Mucosa of descending colon (tissue), 3 donors: ENCODE results near the gene ATP13A4. TPM values are rescaled to one million over a fixed set of nuclear protein-coding genes. Genes with fewer than 3 reads are reported as not detected.

ENCODE experiments used
- ATAC-seq: fragments of 200-7000 bp; cut with Tn5 transposase; one replicate; pipeline ENCODE4 v1.9.1; 2020; ENCODE audit warnings: mild to moderate bottlenecking, moderate library complexity
- DNase-seq, 3 donors: peaks; one replicate each; pipeline ENCODE4 v3.0.0-alpha.2; 2020
- H3K36me3 ChIP-seq: fragments of 200-600 bp; one replicate; pipeline ENCODE4 v1.8.0; 2021; ENCODE audit warnings: low read depth, mild to moderate bottlenecking
- H3K4me1 ChIP-seq: fragments of 200-600 bp; one replicate; pipeline ENCODE4 v1.8.0; 2021; ENCODE audit warnings: low read depth, mild to moderate bottlenecking
- H3K4me3 ChIP-seq: fragments of 200-600 bp; one replicate; pipeline ENCODE4 v1.8.0; 2021; ENCODE audit warnings: mild to moderate bottlenecking
- H3K9me3 ChIP-seq: fragments of 200-600 bp; one replicate; pipeline ENCODE4 v1.8.0; 2021; ENCODE audit warnings: mild to moderate bottlenecking
- CTCF ChIP-seq: fragments of 200-600 bp; IDR thresholded peaks from one replicate; pipeline ENCODE4 v1.8.0; 2022; ENCODE audit warnings: antibody characterized with exemption, mild to moderate bottlenecking
- intact Hi-C, 2 donors: fragments of 100-400 bp; cut with DNase I in 1 of 2; cut with micrococcal nuclease in 1 of 2; formaldehyde crosslinking; loops; one replicate each; pipeline versions ENCODE4 v1.11.0 to v1.11.1; 2022; cut with DNase I, micrococcal nuclease
- total RNA-seq, 3 donors: library from RNA; stranded (reverse); fragmentation: NEBNext Ultra II Directional in 2 of 3; extraction: Animal tissue kit (Norgen Biotek cat#: 25700) in 2 of 3; gene quantifications; one replicate each; pipeline versions ENCODE4 v1.2.1 to v1.2.4, GENCODE V29; 2021 to 2023
- donor health status: DM: no; HTN: no; CAD: no; lungs with moderate emphysema.
- donor health status: DM: no; HTN: no; CAD: no.
- donor health status: DM: no; HTN: yes; CAD: no.

The ATP13A4 gene
- total RNA-seq, 3 donors from 2014 or later: 7.3 to 33.6 (median 19.1) TPM

DNA sequence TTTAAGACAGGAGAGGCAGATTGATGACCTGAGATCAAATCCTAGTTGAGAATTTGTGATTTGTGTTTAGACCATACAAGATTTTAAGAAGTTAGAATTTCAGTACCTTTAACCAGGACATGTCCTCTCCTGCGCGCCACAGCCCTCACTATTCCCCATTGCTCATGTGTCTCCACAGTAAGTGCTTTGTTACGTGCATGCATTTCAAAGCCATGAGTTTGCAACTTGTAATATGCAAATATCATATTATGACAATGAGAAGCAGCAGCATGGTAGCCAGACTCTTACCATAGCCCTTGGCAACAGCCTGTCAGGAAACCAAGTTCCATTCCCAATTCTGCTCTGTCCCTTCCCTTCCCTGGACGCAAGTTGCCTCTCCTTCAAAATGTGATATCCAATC, 102.8 kb downstream of the ATP13A4 start:
- Histone ChIP-seq H3K4me1 (no peaks in the 10 kb centered on the region), H3K36me3 (no peaks in the 10 kb centered on the region), H3K4me3 (no peak overlapping the region), H3K9me3 (no peaks in the 10 kb centered on the region)
- TF ChIP-seq CTCF: no peak
- DNase-seq (no peak), ATAC-seq (no peak)
- intact Hi-C loops: no loop called here

GRCh38 chr3:193446965-193447602, 107.6 kb downstream of the ATP13A4 start:
- ATAC-seq: no peak
- TF ChIP-seq CTCF: no peak
- H3K36me3 ChIP-seq: no peaks in the 10 kb centered on the region

GRCh38 chr3:193439423-193439822, 115.3 kb downstream of the ATP13A4 start:
- ATAC-seq (no peak), DNase-seq (no peak)
- H3K4me3 ChIP-seq: no peak overlapping the region
- no peaks in the 10 kb centered on the region for H3K9me3 ChIP-seq
- intact Hi-C loops: no loop called here
- no peaks in the 10 kb centered on the region for H3K36me3 ChIP-seq
- TF ChIP-seq CTCF: no peak
- no peaks in the 10 kb centered on the region for H3K4me1 ChIP-seq

More at GRCh38 chr3:193446965-193447602, 107.6 kb downstream of the ATP13A4 start:
- intact Hi-C loops: no loop called here
- Histone ChIP-seq H3K4me1 (no peaks in the 10 kb centered on the region), H3K4me3 (no peak overlapping the region), H3K9me3 (no peaks in the 10 kb centered on the region)
- DNase-seq: no peak

DNA sequence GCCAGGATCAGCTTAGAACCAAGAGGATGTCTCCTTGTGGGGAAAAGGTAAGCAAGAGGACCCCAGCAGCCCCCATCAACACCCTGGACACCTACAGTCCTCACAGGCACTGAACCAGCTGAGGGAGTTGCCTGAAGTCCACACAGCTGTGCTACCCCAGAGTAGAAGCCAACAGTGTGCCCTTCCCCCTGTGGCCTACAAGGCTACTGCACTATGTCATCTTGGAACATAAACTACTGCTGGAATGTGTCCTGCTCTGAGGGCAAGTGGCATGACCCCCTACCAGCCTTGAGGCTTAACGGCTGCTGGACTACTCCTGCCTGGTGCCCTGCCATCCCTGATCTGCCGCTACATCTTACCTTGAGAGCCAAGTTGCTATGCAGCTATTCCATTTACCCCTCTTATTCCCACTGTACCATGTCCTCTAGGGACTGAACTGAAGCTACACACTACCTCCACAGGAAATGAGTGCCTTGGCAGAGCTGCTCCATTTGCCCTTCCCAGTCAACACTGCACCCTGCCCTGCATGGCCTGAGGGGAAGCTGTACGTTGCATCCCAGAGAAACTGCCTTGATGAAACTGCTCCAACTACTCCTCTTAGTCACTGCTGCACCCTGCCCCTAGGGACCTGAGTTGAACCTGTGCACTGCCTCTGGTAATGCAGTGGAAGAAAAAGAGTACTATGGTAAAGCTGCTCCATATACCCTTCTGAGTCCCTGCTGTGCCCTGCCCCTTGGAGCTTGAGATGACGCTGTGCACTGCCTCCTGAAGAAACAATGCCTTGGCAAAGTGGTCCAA, 135.9 kb downstream of the ATP13A4 start:
- H3K4me1 ChIP-seq: no peaks in the 10 kb centered on the region
- peaks cover 5% of the 10 kb centered on the region for H3K9me3 ChIP-seq
- intact Hi-C loops: no loop called here
- DNase-seq (no peak), ATAC-seq (no peak)
- TF ChIP-seq CTCF: no peak
- H3K4me3 ChIP-seq: no peak overlapping the region
- no peaks in the 10 kb centered on the region for H3K36me3 ChIP-seq

DNA sequence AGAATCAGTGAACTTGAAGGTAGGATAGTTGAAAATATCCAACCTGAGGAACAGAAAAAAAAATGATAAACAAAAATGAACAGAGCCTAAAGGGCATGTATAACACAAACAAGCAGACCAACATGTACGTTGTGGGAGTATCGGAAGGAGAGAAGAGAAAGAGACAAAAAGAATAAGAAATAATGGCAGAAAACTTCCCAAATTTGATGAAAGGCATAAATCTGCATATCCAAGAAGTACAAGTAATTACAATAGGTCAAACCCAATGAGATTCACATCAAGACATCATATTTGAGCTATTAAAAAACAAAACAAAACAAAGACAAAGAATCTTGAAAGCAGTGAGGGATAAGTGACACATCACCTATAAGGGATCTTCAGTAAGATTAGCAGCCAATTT, 138.1 kb downstream of the ATP13A4 start:
- TF ChIP-seq CTCF: no peak
- H3K36me3 ChIP-seq: no peaks in the 10 kb centered on the region
- no peak for ATAC-seq
- no peaks in the 10 kb centered on the region for H3K4me1 ChIP-seq
- DNase-seq: no peak
- intact Hi-C loops: no loop called here
- H3K9me3 ChIP-seq: peaks cover 9% of the 10 kb centered on the region
- H3K4me3 ChIP-seq: no peak overlapping the region
